Measurements from ENCODE around the gene POMT1.

POMT1 gene

DNA sequence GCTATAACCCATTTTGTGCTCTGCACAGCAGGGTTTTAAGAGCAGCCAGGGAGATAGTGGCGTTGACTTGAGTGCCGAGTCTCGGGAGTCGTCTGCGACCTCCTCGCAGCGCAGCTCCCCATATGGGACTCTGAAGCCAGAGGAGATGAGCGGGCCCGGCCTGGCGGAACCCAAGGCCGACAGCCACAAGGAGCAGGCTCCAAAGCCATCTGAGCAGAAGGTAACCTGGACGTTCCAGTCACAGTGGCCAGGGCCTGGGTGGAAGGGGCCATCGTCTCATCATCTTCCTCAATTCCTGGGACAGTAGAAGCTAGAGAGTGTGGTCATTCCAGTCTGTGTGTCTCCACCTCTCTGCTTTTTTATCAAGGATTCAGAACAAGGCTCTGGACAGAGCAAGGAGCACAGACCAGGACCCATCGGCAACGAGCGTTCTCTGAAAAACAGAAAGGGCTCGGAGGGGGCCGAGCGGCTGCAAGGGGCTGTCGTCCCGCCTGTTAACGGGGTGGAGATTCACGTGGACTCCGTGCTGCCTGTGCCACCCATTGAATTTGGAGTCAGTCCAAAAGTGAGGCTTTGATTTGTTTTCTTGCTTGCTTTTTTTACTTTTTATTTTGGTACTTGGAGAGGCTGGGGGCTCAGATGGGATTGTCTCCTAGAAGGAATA is 20.2 kb upstream of the POMT1 start:
- Mint-ChIP-seq H3K4me3 (no peak overlapping the region), H3K27ac (no peak overlapping the region)
- intact Hi-C loops (cut with micrococcal nuclease): no loop called here

DNA sequence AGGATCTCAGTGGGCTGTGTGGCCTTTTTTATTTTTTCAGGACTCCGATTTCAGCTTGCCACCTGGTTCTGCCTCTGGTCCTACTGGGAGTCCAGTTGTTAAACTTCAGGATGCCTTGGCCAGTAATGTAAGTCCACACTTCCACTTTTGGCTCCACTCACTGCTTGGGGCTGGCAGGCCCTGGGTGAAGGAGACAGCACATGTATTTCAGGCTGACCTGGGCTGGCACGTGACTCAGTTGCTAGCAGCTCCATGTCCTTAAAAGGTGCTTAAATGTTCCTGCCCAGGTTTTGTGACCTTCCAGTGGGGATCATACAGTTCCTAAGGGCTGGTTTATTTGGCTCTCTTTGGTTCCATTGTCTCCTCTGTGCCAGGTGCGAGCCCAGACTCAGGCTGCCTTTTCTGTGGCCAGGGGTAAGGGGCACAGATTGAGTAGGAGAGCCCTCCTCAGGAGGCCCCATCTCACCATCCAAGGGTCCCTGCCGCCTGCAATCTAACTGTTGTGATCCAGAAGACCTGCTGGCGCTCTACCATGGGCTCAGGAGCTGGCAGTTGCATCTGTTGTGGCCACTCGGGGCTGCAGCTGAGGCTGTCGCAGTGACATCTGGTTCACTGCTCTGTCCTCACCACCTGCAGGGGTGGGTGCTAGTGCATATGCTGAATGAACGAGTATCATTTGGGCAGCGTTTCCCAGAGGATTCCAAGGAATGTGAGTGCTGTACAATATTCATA is 19.2 kb upstream of the POMT1 start:
- H3K4me1 Mint-ChIP-seq (ENCODE audit: low read depth): no peaks in the 10 kb centered on the region
- H3K36me3 Mint-ChIP-seq (ENCODE audit: low read depth): peaks cover 100% of the 10 kb centered on the region
- H3K27ac Mint-ChIP-seq: no peak overlapping the region
- intact Hi-C loops (cut with micrococcal nuclease): no loop called here
- H3K4me3 Mint-ChIP-seq: no peak overlapping the region
- H3K27me3 Mint-ChIP-seq: no peaks in the 10 kb centered on the region
- no peaks in the 10 kb centered on the region for H3K9me3 Mint-ChIP-seq

More for the DNA sequence above, 20.2 kb upstream of the POMT1 start:
- Mint-ChIP-seq H3K36me3 (ENCODE audit: low read depth) (peaks cover 100% of the 10 kb centered on the region), H3K4me1 (ENCODE audit: low read depth) (no peaks in the 10 kb centered on the region), H3K9me3 (no peaks in the 10 kb centered on the region), H3K27me3 (no peaks in the 10 kb centered on the region)

DNA sequence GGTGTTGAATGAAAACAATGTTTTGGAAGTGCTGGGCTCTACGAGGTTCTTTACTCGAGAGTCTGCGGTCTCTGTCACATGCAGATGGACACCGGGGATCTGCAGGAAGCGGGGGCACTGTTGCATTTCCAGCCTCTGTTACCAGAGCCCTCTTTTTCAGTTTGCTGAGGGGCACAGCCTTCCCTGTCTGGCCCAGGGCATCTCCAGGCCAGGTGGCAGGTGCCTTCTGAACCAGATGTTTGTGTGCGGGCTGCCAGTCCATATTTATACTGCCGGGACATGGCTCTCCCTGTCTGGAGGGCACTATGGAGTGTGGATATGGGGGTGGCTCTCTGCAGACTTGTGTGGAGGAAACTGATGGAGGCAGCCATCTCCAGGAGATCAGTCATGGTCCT is 18.7 kb upstream of the POMT1 start:
- no peaks in the 10 kb centered on the region for H3K4me1 Mint-ChIP-seq (ENCODE audit: low read depth)
- H3K36me3 Mint-ChIP-seq (ENCODE audit: low read depth): peaks cover 100% of the 10 kb centered on the region
- H3K9me3 Mint-ChIP-seq: no peaks in the 10 kb centered on the region
- H3K27ac Mint-ChIP-seq: no peak overlapping the region
- intact Hi-C loops (cut with micrococcal nuclease): no loop called here
- H3K27me3 Mint-ChIP-seq: no peaks in the 10 kb centered on the region
- no peak overlapping the region for H3K4me3 Mint-ChIP-seq

DNA sequence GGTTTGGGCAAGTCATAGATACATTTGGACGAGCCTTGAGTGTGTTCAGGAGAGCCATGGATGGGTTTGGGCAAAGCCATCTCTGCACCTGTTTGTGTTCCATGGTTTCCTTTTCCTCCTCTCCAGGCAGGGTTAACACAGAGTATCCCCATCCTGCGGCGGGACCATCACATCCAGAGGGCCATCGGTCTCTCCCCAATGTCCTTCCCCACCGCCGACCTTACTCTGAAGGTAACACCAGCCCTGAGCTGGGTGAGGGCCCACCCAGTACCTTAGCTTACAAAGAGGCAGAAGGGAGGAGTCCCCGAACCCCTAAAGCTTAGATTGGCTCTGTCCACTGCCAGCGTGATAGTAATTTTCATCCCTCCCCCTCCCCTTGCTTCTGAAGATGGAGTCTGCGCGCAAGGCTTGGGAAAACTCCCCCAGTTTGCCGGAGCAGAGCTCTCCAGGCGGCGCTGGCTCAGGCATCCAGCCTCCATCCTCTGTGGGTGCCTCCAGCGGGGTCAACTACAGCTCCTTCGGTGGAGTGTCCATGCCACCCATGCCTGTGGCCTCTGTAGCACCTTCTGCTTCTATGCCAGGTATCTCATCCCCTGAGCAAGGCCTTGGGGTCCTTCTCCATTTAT is 18.0 kb upstream of the POMT1 start:
- no peak overlapping the region for H3K4me3 Mint-ChIP-seq
- no peak overlapping the region for H3K27ac Mint-ChIP-seq
- intact Hi-C loops (cut with micrococcal nuclease): no loop called here

DNA sequence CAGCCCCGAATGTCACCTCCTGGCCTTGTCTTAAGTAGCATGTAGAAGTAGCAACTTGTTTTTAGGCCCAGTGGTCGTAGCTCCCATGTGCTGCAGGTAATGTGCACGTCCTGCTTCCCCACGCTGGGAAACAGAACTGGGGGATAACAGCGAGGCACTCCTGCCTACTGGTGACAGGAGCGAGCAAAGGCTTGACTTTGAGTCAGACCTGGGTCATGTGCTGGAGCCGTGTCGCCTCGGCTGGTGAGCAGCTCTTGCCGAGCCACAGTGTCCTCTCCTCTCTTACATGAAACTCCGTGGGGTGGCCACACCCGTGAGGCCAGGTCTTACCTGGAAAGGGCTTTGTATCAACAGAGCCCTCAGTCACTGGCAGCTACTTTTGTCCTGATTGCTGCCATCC is 17.5 kb upstream of the POMT1 start:
- peaks cover 100% of the 10 kb centered on the region for H3K36me3 Mint-ChIP-seq (ENCODE audit: low read depth)
- H3K27me3 Mint-ChIP-seq: no peaks in the 10 kb centered on the region
- intact Hi-C loops (cut with micrococcal nuclease): no loop called here
- H3K4me1 Mint-ChIP-seq (ENCODE audit: low read depth): no peaks in the 10 kb centered on the region
- no peak overlapping the region for H3K27ac Mint-ChIP-seq
- H3K9me3 Mint-ChIP-seq: no peaks in the 10 kb centered on the region
- H3K4me3 Mint-ChIP-seq: no peak overlapping the region

More for the DNA sequence above, 18.0 kb upstream of the POMT1 start:
- no peaks in the 10 kb centered on the region for H3K27me3 Mint-ChIP-seq
- peaks cover 100% of the 10 kb centered on the region for H3K36me3 Mint-ChIP-seq (ENCODE audit: low read depth)
- H3K9me3 Mint-ChIP-seq: no peaks in the 10 kb centered on the region
- H3K4me1 Mint-ChIP-seq (ENCODE audit: low read depth): no peaks in the 10 kb centered on the region

DNA sequence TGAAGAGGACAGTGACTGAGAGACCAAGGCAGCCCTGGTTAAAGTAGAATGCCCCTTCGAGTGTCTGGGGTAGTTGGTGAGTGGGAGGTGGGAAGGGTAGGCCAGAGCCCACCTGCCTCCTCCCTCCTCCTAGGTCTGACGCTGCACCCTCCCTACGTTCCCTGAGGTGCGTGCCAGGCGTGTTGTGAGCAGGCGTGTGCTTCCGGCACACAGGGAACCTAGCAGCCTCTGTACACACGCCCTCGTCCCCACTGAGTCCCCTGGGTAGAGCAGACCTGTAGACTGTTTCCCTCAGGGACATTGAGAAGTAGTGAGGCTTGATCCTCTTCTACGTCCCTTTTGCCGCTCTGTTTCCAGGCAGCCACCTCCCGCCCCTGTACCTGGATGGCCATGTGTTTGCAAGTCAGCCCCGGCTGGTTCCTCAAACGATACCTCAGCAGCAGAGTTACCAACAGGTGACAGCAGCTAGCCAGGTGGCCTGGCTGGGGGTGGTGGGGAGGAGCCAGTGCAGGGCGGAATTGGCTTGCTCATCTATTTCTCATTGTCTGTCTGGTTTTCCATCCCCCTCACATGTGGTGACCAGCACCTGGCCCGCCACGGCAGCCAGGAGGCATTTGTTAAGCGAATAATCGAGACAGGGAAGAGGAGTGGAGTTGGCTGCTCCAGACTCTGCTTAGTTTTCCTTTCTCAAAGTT is 16.8 kb upstream of the POMT1 start:
- no peak overlapping the region for H3K4me3 Mint-ChIP-seq
- H3K9me3 Mint-ChIP-seq: no peaks in the 10 kb centered on the region
- intact Hi-C loops (cut with micrococcal nuclease): no loop called here
- no peak overlapping the region for H3K27ac Mint-ChIP-seq
- H3K36me3 Mint-ChIP-seq (ENCODE audit: low read depth): peaks cover 100% of the 10 kb centered on the region
- H3K27me3 Mint-ChIP-seq: no peaks in the 10 kb centered on the region
- H3K4me1 Mint-ChIP-seq (ENCODE audit: low read depth): no peaks in the 10 kb centered on the region

DNA sequence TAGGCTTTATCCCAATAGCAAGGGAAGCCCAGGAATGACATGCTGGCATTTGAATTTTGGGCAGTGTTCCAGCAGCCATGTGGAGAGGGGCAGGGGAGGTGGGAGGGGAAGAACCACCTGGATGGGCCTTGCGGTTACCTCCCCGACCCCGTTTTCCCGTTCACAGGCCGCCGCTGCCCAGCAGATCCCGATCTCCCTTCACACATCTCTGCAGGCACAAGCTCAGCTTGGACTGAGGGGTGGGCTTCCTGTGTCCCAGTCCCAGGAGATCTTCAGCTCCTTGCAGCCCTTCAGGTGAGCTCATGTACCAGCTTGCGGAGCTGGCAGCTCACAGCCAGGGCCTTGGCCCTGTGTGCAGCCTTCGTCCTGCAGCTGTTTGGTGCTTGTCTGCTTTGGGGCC is 15.7 kb upstream of the POMT1 start:
- H3K36me3 Mint-ChIP-seq (ENCODE audit: low read depth): peaks cover 100% of the 10 kb centered on the region
- intact Hi-C loops (cut with micrococcal nuclease): no loop called here
- H3K4me1 Mint-ChIP-seq (ENCODE audit: low read depth): no peaks in the 10 kb centered on the region
- H3K27me3 Mint-ChIP-seq: no peaks in the 10 kb centered on the region
- no peak overlapping the region for H3K27ac Mint-ChIP-seq
- H3K4me3 Mint-ChIP-seq: no peak overlapping the region
- H3K9me3 Mint-ChIP-seq: no peaks in the 10 kb centered on the region

DNA sequence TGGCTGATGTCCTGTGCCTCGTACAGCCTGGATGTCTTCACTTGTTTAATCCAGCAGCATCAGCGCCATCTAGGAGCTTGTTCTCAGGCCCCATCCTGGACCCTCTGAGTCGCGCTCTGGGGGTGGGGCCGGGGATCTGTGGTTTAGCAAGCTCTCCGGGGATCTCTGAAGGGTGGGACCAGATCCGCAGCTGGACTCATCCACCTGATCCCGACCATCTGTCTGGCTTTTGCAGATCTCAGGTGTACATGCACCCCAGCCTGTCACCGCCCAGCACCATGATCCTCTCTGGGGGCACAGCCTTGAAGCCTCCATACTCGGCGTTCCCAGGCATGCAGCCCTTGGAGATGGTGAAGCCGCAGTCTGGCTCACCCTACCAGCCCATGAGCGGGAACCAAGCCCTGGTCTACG is 15.1 kb upstream of the POMT1 start:
- intact Hi-C loops (cut with micrococcal nuclease): no loop called here

DNA sequence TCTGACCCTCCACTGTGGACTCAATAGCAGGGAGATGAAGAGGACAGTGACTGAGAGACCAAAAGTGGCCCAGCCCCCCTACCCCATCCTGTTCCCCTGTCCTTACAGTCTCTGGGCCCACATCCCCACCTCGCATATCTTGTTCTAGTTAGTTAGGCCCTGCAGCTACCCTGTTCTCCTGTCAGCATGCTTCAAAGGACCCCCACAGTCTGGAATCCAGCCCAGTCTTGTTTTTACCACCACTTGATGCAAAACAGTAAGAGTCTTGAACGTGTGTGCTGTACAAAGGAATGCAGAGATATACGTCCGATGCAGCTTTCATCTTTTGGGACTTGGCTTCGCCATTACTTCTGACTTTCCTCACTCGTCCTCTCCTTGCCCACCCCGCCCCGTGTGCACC is 12.2 kb upstream of the POMT1 start:
- Mint-ChIP-seq H3K4me3 (no peak overlapping the region), H3K27ac (no peak overlapping the region), H3K36me3 (ENCODE audit: low read depth) (peaks cover 100% of the 10 kb centered on the region)

More for the DNA sequence above, 15.1 kb upstream of the POMT1 start:
- no peak overlapping the region for H3K27ac Mint-ChIP-seq
- no peaks in the 10 kb centered on the region for H3K27me3 Mint-ChIP-seq
- no peaks in the 10 kb centered on the region for H3K9me3 Mint-ChIP-seq
- peaks cover 100% of the 10 kb centered on the region for H3K36me3 Mint-ChIP-seq (ENCODE audit: low read depth)
- no peaks in the 10 kb centered on the region for H3K4me1 Mint-ChIP-seq (ENCODE audit: low read depth)
- H3K4me3 Mint-ChIP-seq: no peak overlapping the region

DNA sequence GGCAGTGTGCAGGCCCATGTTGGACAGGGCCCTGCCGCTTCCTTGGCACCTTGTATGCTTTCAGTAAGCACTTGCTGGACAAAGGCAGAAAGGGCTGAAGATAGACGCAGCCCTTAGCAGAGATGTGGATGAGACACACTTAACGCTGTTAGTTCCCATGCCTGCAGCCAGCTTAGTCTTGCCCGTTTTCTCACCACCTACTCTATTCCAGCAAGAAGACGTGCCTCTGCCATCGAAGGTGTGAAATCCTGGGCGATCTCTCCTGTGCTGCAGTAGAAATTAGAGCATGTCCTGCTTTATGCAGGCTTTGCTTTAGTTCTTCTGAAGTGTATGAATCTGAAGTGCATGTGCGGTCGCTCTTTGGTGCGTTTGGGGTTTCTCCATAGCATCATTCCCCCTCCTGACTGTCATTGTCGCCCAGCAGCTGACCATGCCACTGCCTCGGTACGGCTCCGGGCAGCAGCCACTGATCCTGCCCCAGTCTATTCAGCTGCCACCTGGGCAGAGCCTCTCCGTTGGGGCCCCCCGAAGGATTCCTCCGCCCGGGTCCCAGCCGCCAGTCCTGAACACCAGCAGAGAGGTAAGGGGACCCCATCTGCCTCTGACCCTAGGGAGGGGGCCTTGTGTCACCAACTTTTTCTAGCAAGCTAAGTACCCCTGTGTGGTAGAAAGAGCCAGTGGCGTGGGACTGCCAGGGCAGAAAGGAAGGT is 11.6 kb upstream of the POMT1 start:
- H3K9me3 Mint-ChIP-seq: no peaks in the 10 kb centered on the region
- H3K36me3 Mint-ChIP-seq (ENCODE audit: low read depth): peaks cover 100% of the 10 kb centered on the region
- H3K27ac Mint-ChIP-seq: no peak overlapping the region
- no peaks in the 10 kb centered on the region for H3K27me3 Mint-ChIP-seq
- H3K4me3 Mint-ChIP-seq: no peak overlapping the region
- no peaks in the 10 kb centered on the region for H3K4me1 Mint-ChIP-seq (ENCODE audit: low read depth)
- intact Hi-C loops (cut with micrococcal nuclease): no loop called here

More for the DNA sequence above, 12.2 kb upstream of the POMT1 start:
- Mint-ChIP-seq H3K4me1 (ENCODE audit: low read depth) (no peaks in the 10 kb centered on the region), H3K27me3 (no peaks in the 10 kb centered on the region), H3K9me3 (no peaks in the 10 kb centered on the region)
- intact Hi-C loops (cut with micrococcal nuclease): no loop called here

DNA sequence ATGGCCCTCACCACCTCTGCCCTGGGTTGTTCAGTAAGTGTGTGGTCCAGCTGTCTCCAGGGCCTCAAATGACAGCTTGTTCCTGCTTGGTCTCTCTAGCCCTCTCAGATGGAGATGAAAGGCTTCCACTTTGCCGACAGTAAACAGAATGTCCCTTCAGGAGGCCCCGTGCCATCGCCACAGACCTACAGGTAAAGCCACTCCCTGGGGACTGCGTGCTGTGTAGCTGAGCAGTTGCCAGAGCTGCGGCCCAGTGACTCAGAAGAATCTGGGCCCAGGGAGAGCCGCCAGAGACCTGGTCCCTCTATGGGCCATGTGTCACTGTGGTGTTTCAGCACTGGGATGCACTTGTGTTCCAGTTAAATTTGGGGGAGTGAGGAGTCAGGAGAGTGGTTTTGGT is 10.6 kb upstream of the POMT1 start:
- Mint-ChIP-seq H3K27ac (no peak overlapping the region), H3K4me1 (ENCODE audit: low read depth) (no peaks in the 10 kb centered on the region), H3K27me3 (no peaks in the 10 kb centered on the region), H3K9me3 (no peaks in the 10 kb centered on the region), H3K4me3 (no peak overlapping the region), H3K36me3 (ENCODE audit: low read depth) (peaks cover 100% of the 10 kb centered on the region)
- intact Hi-C loops (cut with micrococcal nuclease): no loop called here

DNA sequence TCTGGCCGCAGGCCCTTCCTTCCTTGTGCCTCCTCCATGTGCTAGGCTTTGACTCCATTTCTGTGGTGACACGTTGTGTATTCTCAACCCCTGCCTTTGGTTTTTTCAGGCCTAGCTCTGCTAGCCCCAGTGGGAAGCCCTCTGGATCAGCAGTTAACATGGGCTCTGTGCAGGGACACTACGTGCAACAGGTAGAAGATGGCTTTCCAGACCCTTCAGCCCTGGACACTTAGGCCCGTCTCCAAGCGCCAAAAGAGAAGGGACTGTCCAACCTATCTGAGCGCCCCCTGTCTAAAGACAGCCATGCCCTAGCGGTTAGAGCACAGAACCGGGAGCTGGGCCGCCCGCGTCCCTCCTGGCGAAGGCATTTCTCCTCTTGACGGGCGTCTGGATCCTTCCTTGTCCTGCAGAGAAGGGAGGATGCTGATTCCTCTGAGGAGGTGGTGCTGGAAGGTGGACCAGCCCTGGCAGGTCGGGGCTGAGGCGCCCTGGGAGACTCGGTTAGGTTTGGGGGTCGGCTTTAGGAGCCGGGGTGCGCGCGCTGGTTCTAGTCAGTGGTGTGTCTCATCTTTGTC is 8.3 kb upstream of the POMT1 start:
- Mint-ChIP-seq H3K27ac (no peak overlapping the region), H3K36me3 (ENCODE audit: low read depth) (peaks cover 100% of the 10 kb centered on the region), H3K4me1 (ENCODE audit: low read depth) (no peaks in the 10 kb centered on the region), H3K9me3 (no peaks in the 10 kb centered on the region), H3K4me3 (no peak overlapping the region), H3K27me3 (no peaks in the 10 kb centered on the region)
- intact Hi-C loops (cut with micrococcal nuclease): no loop called here

DNA sequence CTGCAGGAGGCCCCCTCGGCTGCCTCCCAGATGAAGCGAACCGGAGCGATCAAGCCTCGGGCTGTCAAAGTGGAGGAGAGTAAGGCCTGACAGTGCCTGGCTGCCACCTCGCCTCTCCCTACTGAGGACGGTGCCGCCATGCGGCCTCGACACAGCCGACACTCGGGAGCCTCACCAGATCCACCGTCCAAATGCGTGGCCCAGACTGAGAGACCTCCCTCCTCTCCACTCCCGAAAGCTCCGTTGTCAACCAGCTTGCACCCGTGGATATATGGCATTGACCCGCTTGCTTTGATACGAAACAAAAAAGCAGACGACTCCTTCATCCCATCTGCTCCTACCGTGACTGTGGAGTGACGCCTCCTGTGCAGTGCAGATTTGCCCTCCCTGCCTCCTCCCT is 6.9 kb upstream of the POMT1 start:
- Mint-ChIP-seq H3K9me3 (no peaks in the 10 kb centered on the region), H3K36me3 (ENCODE audit: low read depth) (peaks cover 92% of the 10 kb centered on the region), H3K27ac (no peak overlapping the region), H3K27me3 (no peaks in the 10 kb centered on the region), H3K4me1 (ENCODE audit: low read depth) (no peaks in the 10 kb centered on the region), H3K4me3 (no peak overlapping the region)
- intact Hi-C loops (cut with micrococcal nuclease): no loop called here

Measured in dendritic cell treated with granulocyte-macrophage colony-stimulating factor and Interleukin-4, amounts not matched to agents 40 ng/mL and 50 ng/mL, for 4 days (primary cell).